K562 (cell line): ENCODE results near the gene ATF3. TPM values are rescaled to one million over a fixed set of nuclear protein-coding genes. Genes with fewer than 3 reads are reported as not detected.

ENCODE experiments used
- ATAC-seq: fragments of 200-7000 bp; cut with Tn5 transposase; 3 replicates; pipeline ENCODE4 v1.9.1; 2020; ENCODE audit warnings: moderate library complexity
- BruUV-seq: library from RNA; stranded (reverse); fragments of 400-500 nt; replicated peaks from 2 replicates; lab custom pipeline; 2021; lab: Mats Ljungman, UMichigan
- CTCF ChIA-PET: fragments of 300-600 bp; formaldehyde crosslinking; extraction: SDS; loops from one replicate; lab custom pipeline; 2021; ENCODE audit warnings: low intra/inter-chr PET ratio; lab: Yijun Ruan, JAX
- POLR2A ChIA-PET: fragments of 300-600, 350-650 bp; sonication (Branson Sonifier 250); formaldehyde crosslinking; extraction: SDS; loops from one replicate; lab custom pipeline; 2021; ENCODE audit warnings: antibody characterized with exemption, inconsistent platforms; lab: Yijun Ruan, JAX
- DNase-seq, 4 experiments: peaks; one replicate each; pipeline versions ENCODE4 v3.0.0 to v3.0.0-alpha.2; 2011 to 2018; ENCODE audit warnings: low spot score in 3 of 4, mixed read lengths in 3 of 4; ENCODE audit errors: extremely low read depth in 1 of 4
- FAIRE-seq: peaks from 2 replicates; lab custom pipeline; 2011; peaks lifted over from hg19 to GRCh38; lab: Jason Lieb, UNC
- H2AFZ ChIP-seq: 2 replicates; pipeline ENCODE4 v1.6.0; 2011; ENCODE audit warnings: low read depth, low read length, control low read depth, inconsistent platforms
- H3K27ac ChIP-seq: fragments of 200-600 bp; 3 replicates; pipeline ENCODE4 v1.8.0; 2011; ENCODE audit warnings: low read depth, mild to moderate bottlenecking, control low read depth, inconsistent platforms, low read length, moderate library complexity, mixed read lengths; ENCODE audit errors: extremely low read depth
- H3K27me3 ChIP-seq, 2 experiments: fragments of 300-600 bp in 1 of 2; 2 replicates in 1 of 2; 3 replicates in 1 of 2; pipeline versions ENCODE4 v1.6.0 to v1.8.0; 2011; ENCODE audit warnings: inconsistent platforms in 2 of 2, low read length in 2 of 2, mild to moderate bottlenecking in 1 of 2, mixed read lengths in 1 of 2, moderate library complexity in 1 of 2; ENCODE audit not compliant: control insufficient read depth in 2 of 2, insufficient read depth in 2 of 2
- H3K36me3 ChIP-seq: fragments of 300-600 bp; 3 replicates; pipeline ENCODE4 v1.8.0; 2011; ENCODE audit warnings: mild to moderate bottlenecking, low read length, inconsistent platforms; ENCODE audit not compliant: control insufficient read depth, insufficient read depth
- H3K4me1 ChIP-seq, 2 experiments: fragments of 200-600 bp in 1 of 2; replicated peaks in 1 of 2; 2 replicates in 1 of 2; 3 replicates in 1 of 2; pipeline versions ENCODE4 v1.5.1 to v1.8.0; 2011; ENCODE audit warnings: inconsistent platforms in 2 of 2, low read length in 2 of 2, mild to moderate bottlenecking in 1 of 2, mixed read lengths in 1 of 2, moderate library complexity in 1 of 2; ENCODE audit not compliant: control insufficient read depth in 2 of 2, insufficient read depth in 2 of 2
- H3K4me2 ChIP-seq: 2 replicates; pipeline ENCODE4 v1.6.1; 2011; ENCODE audit warnings: low read length, control low read depth, inconsistent platforms, mixed read lengths; ENCODE audit not compliant: insufficient read depth
- H3K4me3 ChIP-seq: fragments of 200-600 bp; sonication (generic), shearing (Covaris generic); 2 replicates; pipeline ENCODE4 v1.5.1; 2016; ENCODE audit warnings: control low read depth, inconsistent platforms
- H3K79me2 ChIP-seq: fragments of 200-600 bp; 3 replicates; pipeline ENCODE4 v1.8.0; 2011; ENCODE audit warnings: low read length, inconsistent platforms; ENCODE audit not compliant: control insufficient read depth, insufficient read depth
- H3K9ac ChIP-seq, 2 experiments: 2 replicates each; pipeline versions ENCODE4 v1.6.0 to v1.6.1; 2011; ENCODE audit warnings: low read depth in 2 of 2, low read length in 2 of 2, control low read depth in 1 of 2, inconsistent platforms in 1 of 2, mild to moderate bottlenecking in 1 of 2, mixed read lengths in 1 of 2; ENCODE audit not compliant: insufficient read depth in 1 of 2
- H3K9me1 ChIP-seq: one replicate; pipeline ENCODE4 v1.6.0; 2011; ENCODE audit warnings: inconsistent platforms, mild to moderate bottlenecking, low read length, moderate library complexity; ENCODE audit not compliant: control insufficient read depth, insufficient read depth
- H3K9me3 ChIP-seq: replicated peaks from 2 replicates; pipeline ENCODE4 v1.5.1; 2011; ENCODE audit warnings: low read depth, low read length, inconsistent platforms; ENCODE audit not compliant: control insufficient read depth, insufficient read depth
- H4K20me1 ChIP-seq: replicated peaks from 2 replicates; pipeline ENCODE4 v1.6.1; 2011; ENCODE audit warnings: low read length, inconsistent platforms, mixed read lengths; ENCODE audit not compliant: control insufficient read depth, insufficient read depth
- DACH1 ChIP-seq: fragments of 450-650 bp; IDR thresholded peaks from 2 replicates; pipeline ENCODE4 v1.6.1; 2018; ENCODE audit not compliant: partially characterized antibody
- E4F1 ChIP-seq: fragments of 250-450 bp; sonication (Bioruptor Pico); IDR thresholded peaks from 2 replicates; pipeline ENCODE4 v1.5.0; 2021; ENCODE audit warnings: mild to moderate bottlenecking, borderline replicate concordance
- HLTF ChIP-seq: fragments of 450-650 bp; IDR thresholded peaks from 2 replicates; pipeline ENCODE4 v1.6.1; 2016
- KHSRP ChIP-seq: fragments of 450-650 bp; IDR thresholded peaks from 2 replicates; pipeline ENCODE4 v1.6.1; 2017
- MEF2D ChIP-seq: conservative IDR thresholded peaks from 2 replicates; pipeline ENCODE4 v1.6.1; 2016; ENCODE audit warnings: low read depth, missing genetic modification characterization, missing compliant biosample characterization
- NCOA1 ChIP-seq: fragments of 450-650 bp; IDR thresholded peaks from 2 replicates; pipeline ENCODE4 v1.6.1; 2016; ENCODE audit warnings: low read depth
- NELFE ChIP-seq: IDR thresholded peaks from 2 replicates; pipeline ENCODE4 v1.6.1; 2011; ENCODE audit warnings: mild to moderate bottlenecking; ENCODE audit not compliant: insufficient read depth, insufficient read length
- POLR3A ChIP-seq: IDR thresholded peaks from 2 replicates; pipeline ENCODE4 v1.6.1; 2011; ENCODE audit warnings: borderline replicate concordance, mild to moderate bottlenecking, moderate library complexity; ENCODE audit not compliant: insufficient read length, insufficient read depth; ENCODE audit errors: extremely low read depth
- SRSF3 ChIP-seq: fragments of 200-400 bp; formaldehyde crosslinking; IDR thresholded peaks from 2 replicates; pipeline ENCODE4 v1.6.1; 2016; ENCODE audit warnings: mild to moderate bottlenecking, low read length, moderate library complexity; ENCODE audit not compliant: insufficient read depth
- TAF1 ChIP-seq: IDR thresholded peaks from 2 replicates; pipeline ENCODE4 v1.6.1; 2011; ENCODE audit warnings: mild to moderate bottlenecking, low read length, moderate library complexity; ENCODE audit not compliant: insufficient read depth, control insufficient read depth, severe bottlenecking; ENCODE audit errors: extremely low read depth
- TSC22D4 ChIP-seq: fragments of 450-650 bp; IDR thresholded peaks from 2 replicates; pipeline ENCODE4 v1.6.1; 2016; ENCODE audit warnings: missing genetic modification characterization, missing biosample characterization, control low read depth
- VEZF1 ChIP-seq: fragments of 200-800 bp; sonication (Bioruptor generic); IDR thresholded peaks from 2 replicates; pipeline ENCODE4 v1.6.1; 2017; ENCODE audit warnings: missing genetic modification characterization, missing compliant biosample characterization
- ZBTB11 ChIP-seq, 3 experiments: fragments of 200-800 bp in 1 of 3; fragments of 250-450 bp in 1 of 3; fragments of 450-650 bp in 1 of 3; sonication (Bioruptor Pico) in 1 of 3; sonication (Bioruptor generic) in 1 of 3; formaldehyde crosslinking in 1 of 3; IDR thresholded peaks; 2 replicates each; pipeline versions ENCODE4 v1.6.1 to v1.8.0; 2016 to 2022; ENCODE audit warnings: mild to moderate bottlenecking in 2 of 3, missing genetic modification characterization in 2 of 3, missing compliant biosample characterization in 1 of 3, moderate library complexity in 1 of 3
- ZNF184 ChIP-seq: sonication (generic); formaldehyde crosslinking; IDR thresholded peaks from 2 replicates; pipeline ENCODE4 v1.5.0; 2020; ENCODE audit warnings: missing genetic modification reagents
- ZSCAN32 ChIP-seq: fragments of 450-650 bp; formaldehyde crosslinking; IDR thresholded peaks from 2 replicates; pipeline ENCODE4 v1.4.0; 2020; ENCODE audit warnings: mild to moderate bottlenecking, moderate library complexity
- WGBS: fragments of 100-300 bp; shearing (Covaris generic); methylation state at CpG from one replicate; pipeline ENCODE4 v1.1.6; 2016; ENCODE audit warnings: low coverage, mixed read lengths; ENCODE audit not compliant: insufficient coverage; ENCODE audit errors: missing lambda C conversion rate; 5-methylcytosine and 5-hydroxymethylcytosine counted together
- in situ Hi-C: fragments of 300-500 bp; cut with MboI; formaldehyde crosslinking; loops from 4 replicates; pipeline ENCODE4 v1.15.0; 2018; ENCODE audit warnings: inconsistent platforms, mixed read lengths
- intact Hi-C: fragments of 100-400 bp; cut with micrococcal nuclease; formaldehyde crosslinking; loops from 2 replicates; pipeline ENCODE4 v1.14.2; 2022
- polyA plus RNA-seq, 8 experiments: library from polyadenylated mRNA; depleted of rRNA in 4 of 8; stranded (reverse) in 5 of 8; unstranded in 3 of 8; fragments of >200 nt; fragmentation: Nextera tagmentation in 2 of 8; fragmentation: Illumina TruSeq in 1 of 8; extraction: Ambion mirVana in 2 of 8; extraction: Trizol in 1 of 8; gene quantifications; 2 replicates each; pipeline versions ENCODE4 v1.2.1 to v1.2.3, GENCODE V29; 2011 to 2014; ENCODE audit warnings: inconsistent platforms in 1 of 8, missing spikeins in 1 of 8
- total RNA-seq, 7 experiments: library from RNA; depleted of rRNA in 6 of 7; stranded (reverse); fragments of >200 nt in 6 of 7; fragmentation: Illumina TruSeq in 2 of 7; extraction: Trizol in 2 of 7; gene quantifications; 2 replicates each; pipeline versions ENCODE4 v1.2.1 to v1.2.3, GENCODE V29; 2011 to 2021; ENCODE audit warnings: low replicate concordance in 1 of 7

The ATF3 gene
- total and polyA plus RNA-seq, 9 of the 15 experiments (the other 6 are each of a cell fraction or from before 2014, with no cell fraction given): 3.5 to 28.2 (median 19.8) TPM

- intact Hi-C loops: no loop called here
- ATAC-seq: no peak
- no peak overlapping the region for H3K4me3 ChIP-seq
- POLR2A ChIA-PET: no interaction called here
- H3K27me3 ChIP-seq: peaks cover 4 to 15% of the 10 kb centered on the region in 2 experiments; a peak in 4 of 5 replicates
- 9% methylated on average over 6 of the region's 6 CpGs for WGBS
- H3K79me2 ChIP-seq: no peaks in the 10 kb centered on the region
- H3K27ac ChIP-seq: no peak overlapping the region
- no TSS peak for BruUV-seq
- CTCF ChIA-PET: no interaction called here
- H3K4me2 ChIP-seq: no peak overlapping the region
- in situ Hi-C loops: no loop called here
- no peak overlapping the region for H2AFZ ChIP-seq
- H4K20me1 ChIP-seq: no peaks in the 10 kb centered on the region
- H3K4me1 ChIP-seq: peaks cover 0 to 13% of the 10 kb centered on the region in 2 experiments; a peak in 3 of 5 replicates
- H3K9ac ChIP-seq: no peak overlapping the region
- no peaks in the 10 kb centered on the region for H3K9me3 ChIP-seq
- H3K36me3 ChIP-seq: no peaks in the 10 kb centered on the region
- FAIRE-seq: no peak
- no peak for DNase-seq
- H3K9me1 ChIP-seq: no peaks in the 10 kb centered on the region
- TF ChIP-seq SRSF3 (no peak), ZNF184 (no peak), ZBTB11 (CRISPR knock-in tag; IDR thresholded peaks at IDR 0.05) (no peak), E4F1 (CRISPR knock-in tag) (no peak), KHSRP (no peak), TSC22D4 (no peak), NCOA1 (no peak), ZSCAN32 (no peak), HLTF (no peak), POLR3A (no peak), VEZF1 (CRISPR knock-in tag) (no peak), MEF2D (tag) (no peak), DACH1 (no peak), TAF1 (no peak), NELFE (no peak)
Observed at GRCh38 chr1:212565571-212566305, 42.8 kb upstream of the ATF3 start.
